Measurements from ENCODE around the gene UBAC1.
"Not testable (repeated sequence)": the region's sequence is repeated elsewhere in the genome, so short reads cannot be mapped to it uniquely, and the experiment has no call there.

UBAC1 gene

GRCh38 chr9:135901826-135902225 is 59.3 kb downstream of the UBAC1 start:
- no peak for DNase-seq (ENCODE audit: low read depth in 2 of 2)

GRCh38 chr9:135901031-135901758 is 60.0 kb downstream of the UBAC1 start:
- no peak for DNase-seq (ENCODE audit: low read depth in 2 of 2)

GRCh38 chr9:135898634-135899407 is 62.4 kb downstream of the UBAC1 start:
- no peak for DNase-seq (ENCODE audit: low read depth in 2 of 2)

GRCh38 chr9:135896626-135897025 is 64.5 kb downstream of the UBAC1 start:
- no peak for DNase-seq (ENCODE audit: low read depth in 2 of 2)

GRCh38 chr9:135896205-135896604 is 65.0 kb downstream of the UBAC1 start:
- no peak for DNase-seq (ENCODE audit: low read depth in 2 of 2)

- DNase-seq (ENCODE audit: low read depth in 2 of 2) = no peak
Observed at GRCh38 chr9:135895202-135895848, 65.8 kb downstream of the UBAC1 start.

GRCh38 chr9:135893104-135893503 is 68.1 kb downstream of the UBAC1 start:
- DNase-seq (ENCODE audit: low read depth in 2 of 2) = no peak

- not testable (repeated sequence) for DNase-seq (ENCODE audit: low read depth in 2 of 2)
Observed at GRCh38 chr9:135892327-135892726, 68.8 kb downstream of the UBAC1 start.

- no peak for DNase-seq (ENCODE audit: low read depth in 2 of 2)
Observed at GRCh38 chr9:135891027-135891631, 70.0 kb downstream of the UBAC1 start.

GRCh38 chr9:135890190-135891026 is 70.8 kb downstream of the UBAC1 start:
- no peak for DNase-seq (ENCODE audit: low read depth in 2 of 2)

- no peak for DNase-seq (ENCODE audit: low read depth in 2 of 2)
Observed at GRCh38 chr9:135889564-135890189, 71.5 kb downstream of the UBAC1 start.

GRCh38 chr9:135888766-135889394 is 72.3 kb downstream of the UBAC1 start:
- no peak for DNase-seq (ENCODE audit: low read depth in 2 of 2)

GRCh38 chr9:135888126-135888765 is 72.9 kb downstream of the UBAC1 start:
- no peak for DNase-seq (ENCODE audit: low read depth in 2 of 2)

- peak in 1 of 2 experiments; percentile 35 for DNase-seq (ENCODE audit: low read depth in 2 of 2)
Observed at GRCh38 chr9:135887585-135888050, 73.6 kb downstream of the UBAC1 start.

- DNase-seq (ENCODE audit: low read depth in 2 of 2) = no peak
Observed at GRCh38 chr9:135887021-135887507, 74.1 kb downstream of the UBAC1 start.

GRCh38 chr9:135886147-135886981 is 74.8 kb downstream of the UBAC1 start:
- DNase-seq (ENCODE audit: low read depth in 2 of 2) = no peak

- DNase-seq (ENCODE audit: low read depth in 2 of 2) = no peak
Observed at GRCh38 chr9:135885100-135885853, 75.9 kb downstream of the UBAC1 start.

Measured in stimulated activated CD4-positive, alpha-beta T cell treated with anti-CD3 and anti-CD28 coated beads, Interleukin-12 subunit alpha, Interleukin-12 subunit beta, amount 100 ng/mL, for 24 hours (primary cell).